GM12875 (cell line): ENCODE data around the gene PPP2R3B.
"Not testable (repeated sequence)": the region's sequence is repeated elsewhere in the genome, so short reads cannot be mapped to it uniquely, and the experiment has no call there.

Source experiments
- H3K4me3 ChIP-seq: one replicate; pipeline ENCODE4 v1.5.1; 2011; ENCODE audit warnings: low read depth, low read length, control low read depth
- CTCF ChIP-seq: IDR thresholded peaks from 2 replicates; pipeline ENCODE4 v1.5.1; 2011; ENCODE audit warnings: low read depth, mild to moderate bottlenecking, control low read depth, inconsistent platforms, low read length, moderate library complexity, borderline replicate concordance; ENCODE audit not compliant: insufficient read depth

Gene PPP2R3B

GRCh38 chrX:386768-387575, at the start of gene PPP2R3B:
TSS of gene PPP2R3B (minus strand) at chrX:386907. CDS start at chrX:386691, 216 bp downstream.
- H3K4me3 ChIP-seq = peak within 1 kb of the TSS; percentile 99
- no peak for TF ChIP-seq CTCF

GRCh38 chrX:435536-436122, 48.9 kb upstream of the PPP2R3B start:
- no peak overlapping the region for H3K4me3 ChIP-seq
- no peak for TF ChIP-seq CTCF

- no peak overlapping the region for H3K4me3 ChIP-seq
- no peak for TF ChIP-seq CTCF
Observed at GRCh38 chrX:434946-435345, 48.2 kb upstream of the PPP2R3B start.

- no peak overlapping the region for H3K4me3 ChIP-seq
- TF ChIP-seq CTCF = no peak
Observed at GRCh38 chrX:433771-434170, 47.1 kb upstream of the PPP2R3B start.

GRCh38 chrX:432666-433065, 46.0 kb upstream of the PPP2R3B start:
- not testable (repeated sequence) for H3K4me3 ChIP-seq

GRCh38 chrX:431492-432111, 44.9 kb upstream of the PPP2R3B start:
- no peak for TF ChIP-seq CTCF
- H3K4me3 ChIP-seq = no peak overlapping the region

- no peak for TF ChIP-seq CTCF
- no peak overlapping the region for H3K4me3 ChIP-seq
Observed at GRCh38 chrX:431056-431455, 44.3 kb upstream of the PPP2R3B start.
